Esophagus mucosa (tissue), 1 donor: ENCODE results near the gene NCKIPSD. TPM values are rescaled to one million over a fixed set of nuclear protein-coding genes. Genes with fewer than 3 reads are reported as not detected.

Source experiments
- total RNA-seq: library from RNA; stranded (reverse); gene quantifications from one replicate; pipeline ENCODE4 v1.2.4, GENCODE V29; 2023
- donor health status: DM: yes; HTN: yes; CAD: no.

NCKIPSD gene
- total RNA-seq, 1 donor from 2014 or later, result 12.6 TPM

Other genes with a start within 250 kb of the NCKIPSD start
- 15.3 TPM for gene CCDC51, start 245.8 kb downstream of the NCKIPSD start, total RNA-seq
- 244 TPM for gene TMA7, start 245.7 kb downstream of the NCKIPSD start, total RNA-seq
- gene ATRIP, start 239.2 kb downstream of the NCKIPSD start, total RNA-seq, result 6.3 TPM
- 210 TPM for gene SHISA5, start 181.7 kb downstream of the NCKIPSD start, total RNA-seq
- 8.3 TPM for gene PFKFB4, start 129.1 kb downstream of the NCKIPSD start, total RNA-seq
- 2.2 TPM for gene UCN2, start 122.1 kb downstream of the NCKIPSD start, total RNA-seq
- 86.4 TPM for gene COL7A1, start 90.6 kb downstream of the NCKIPSD start, total RNA-seq
- gene UQCRC1, start 76.3 kb downstream of the NCKIPSD start, total RNA-seq, result 258 TPM
- gene TMEM89, start 64.1 kb downstream of the NCKIPSD start, total RNA-seq, result not detected
- 7.9 TPM for gene SLC26A6, start 50.5 kb downstream of the NCKIPSD start, total RNA-seq
- 0.88 TPM for gene CELSR3, start 23.0 kb downstream of the NCKIPSD start, total RNA-seq
- gene IP6K2, start 31.3 kb upstream of the NCKIPSD start, total RNA-seq, result 53.1 TPM
- gene PRKAR2A, start 162.0 kb upstream of the NCKIPSD start, total RNA-seq, result 46.3 TPM
- 4.7 TPM for gene SLC25A20, start 213.0 kb upstream of the NCKIPSD start, total RNA-seq
- 48.6 TPM for gene ARIH2, start 232.9 kb upstream of the NCKIPSD start, total RNA-seq